ENCODE data around the gene OLFML1.

The OLFML1 gene

GRCh38 chr11:7559398-7560283 lies 74.3 kb downstream of the OLFML1 start:
- DNase-seq (ENCODE audit: low read depth): no peak
- TF ChIP-seq, protein P1, sequence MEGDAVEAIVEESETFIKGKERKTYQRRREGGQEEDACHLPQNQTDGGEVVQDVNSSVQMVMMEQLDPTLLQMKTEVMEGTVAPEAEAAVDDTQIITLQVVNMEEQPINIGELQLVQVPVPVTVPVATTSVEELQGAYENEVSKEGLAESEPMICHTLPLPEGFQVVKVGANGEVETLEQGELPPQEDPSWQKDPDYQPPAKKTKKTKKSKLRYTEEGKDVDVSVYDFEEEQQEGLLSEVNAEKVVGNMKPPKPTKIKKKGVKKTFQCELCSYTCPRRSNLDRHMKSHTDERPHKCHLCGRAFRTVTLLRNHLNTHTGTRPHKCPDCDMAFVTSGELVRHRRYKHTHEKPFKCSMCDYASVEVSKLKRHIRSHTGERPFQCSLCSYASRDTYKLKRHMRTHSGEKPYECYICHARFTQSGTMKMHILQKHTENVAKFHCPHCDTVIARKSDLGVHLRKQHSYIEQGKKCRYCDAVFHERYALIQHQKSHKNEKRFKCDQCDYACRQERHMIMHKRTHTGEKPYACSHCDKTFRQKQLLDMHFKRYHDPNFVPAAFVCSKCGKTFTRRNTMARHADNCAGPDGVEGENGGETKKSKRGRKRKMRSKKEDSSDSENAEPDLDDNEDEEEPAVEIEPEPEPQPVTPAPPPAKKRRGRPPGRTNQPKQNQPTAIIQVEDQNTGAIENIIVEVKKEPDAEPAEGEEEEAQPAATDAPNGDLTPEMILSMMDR (conservative IDR thresholded peaks at IDR 0.05; ENCODE audit: control insufficient read depth, insufficient read depth, low read depth, low read length): no peak
- H3K4me3 ChIP-seq (ENCODE audit: control insufficient read depth, low read depth, low read length): no peak overlapping the region
